Measurements from ENCODE around the gene PARVA. TPM values are rescaled to one million over a fixed set of nuclear protein-coding genes. Genes with fewer than 3 reads are reported as not detected.
"Not testable (repeated sequence)": the region's sequence is repeated elsewhere in the genome, so short reads cannot be mapped to it uniquely, and the experiment has no call there.

Gene PARVA
- total RNA-seq, 4 donors from 2014 or later, result 64.0 to 164 (median 93.5) TPM

DNA sequence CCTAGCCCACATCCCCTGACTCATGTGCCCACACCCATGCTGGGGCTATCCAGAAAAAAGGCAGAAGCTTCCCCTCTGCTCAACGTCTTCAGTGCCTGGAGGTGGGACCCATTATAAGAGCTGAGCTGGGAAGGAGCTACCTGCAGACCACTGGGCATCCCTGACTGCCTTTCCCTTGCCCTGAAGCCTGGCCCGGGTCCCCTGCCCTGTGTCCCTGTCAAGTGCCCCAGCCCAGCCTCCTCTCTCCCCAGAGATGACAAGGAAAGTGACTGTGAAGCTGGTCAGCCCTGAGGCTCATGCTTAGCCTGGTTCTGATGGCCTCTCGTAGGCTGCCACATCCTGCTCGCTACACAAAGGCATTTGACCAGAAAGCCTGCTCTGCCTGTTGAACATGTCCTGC lies 140.4 kb downstream of the PARVA start:
- DNase-seq (ENCODE audit: low spot score) (no peak), ATAC-seq (ENCODE audit: low FRiP score) (no peak)
- TF ChIP-seq, protein P1, sequence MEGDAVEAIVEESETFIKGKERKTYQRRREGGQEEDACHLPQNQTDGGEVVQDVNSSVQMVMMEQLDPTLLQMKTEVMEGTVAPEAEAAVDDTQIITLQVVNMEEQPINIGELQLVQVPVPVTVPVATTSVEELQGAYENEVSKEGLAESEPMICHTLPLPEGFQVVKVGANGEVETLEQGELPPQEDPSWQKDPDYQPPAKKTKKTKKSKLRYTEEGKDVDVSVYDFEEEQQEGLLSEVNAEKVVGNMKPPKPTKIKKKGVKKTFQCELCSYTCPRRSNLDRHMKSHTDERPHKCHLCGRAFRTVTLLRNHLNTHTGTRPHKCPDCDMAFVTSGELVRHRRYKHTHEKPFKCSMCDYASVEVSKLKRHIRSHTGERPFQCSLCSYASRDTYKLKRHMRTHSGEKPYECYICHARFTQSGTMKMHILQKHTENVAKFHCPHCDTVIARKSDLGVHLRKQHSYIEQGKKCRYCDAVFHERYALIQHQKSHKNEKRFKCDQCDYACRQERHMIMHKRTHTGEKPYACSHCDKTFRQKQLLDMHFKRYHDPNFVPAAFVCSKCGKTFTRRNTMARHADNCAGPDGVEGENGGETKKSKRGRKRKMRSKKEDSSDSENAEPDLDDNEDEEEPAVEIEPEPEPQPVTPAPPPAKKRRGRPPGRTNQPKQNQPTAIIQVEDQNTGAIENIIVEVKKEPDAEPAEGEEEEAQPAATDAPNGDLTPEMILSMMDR (IDR thresholded peaks at IDR 0.05), result no peak

DNA sequence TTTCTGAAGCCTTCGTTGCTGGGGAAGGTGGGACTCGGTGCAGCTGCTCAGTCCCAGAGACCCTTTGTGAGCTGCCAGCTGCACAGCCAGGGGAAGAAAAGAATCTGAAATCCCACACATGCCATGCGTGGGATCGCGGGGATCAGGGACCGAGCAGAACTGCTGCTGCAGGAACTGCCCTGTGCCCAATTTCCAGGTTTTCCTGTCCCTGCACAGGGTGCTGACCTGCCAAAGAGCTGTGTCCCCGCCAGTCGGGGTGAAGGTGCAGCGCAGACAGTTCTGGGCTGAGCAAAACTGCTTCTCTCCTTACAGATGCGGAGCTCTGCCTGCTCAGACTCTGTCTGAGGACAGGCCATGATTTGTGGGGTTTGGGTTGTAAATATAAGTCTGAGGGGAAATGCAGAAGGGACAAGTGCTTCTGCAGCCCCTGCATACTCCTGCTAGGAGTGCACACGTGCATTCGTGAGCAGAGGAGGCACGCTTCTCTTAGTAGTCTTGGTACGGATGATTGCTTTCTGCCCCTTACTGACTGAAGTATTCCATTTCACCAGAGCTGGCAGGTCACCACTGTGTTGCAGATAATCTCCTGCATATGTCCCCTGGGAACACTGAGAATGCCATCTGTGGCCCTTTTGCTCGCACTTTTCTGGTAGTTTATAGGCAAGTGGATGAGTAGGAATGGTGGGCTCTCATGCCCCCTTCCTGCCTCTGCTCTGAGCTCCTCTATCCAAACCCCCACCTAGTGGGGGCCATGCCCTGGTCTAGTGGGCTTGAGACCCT lies 141.4 kb downstream of the PARVA start:
- DNase-seq (ENCODE audit: low spot score) (no peak), ATAC-seq (ENCODE audit: low FRiP score) (no peak)
- TF ChIP-seq, protein P1 (IDR thresholded peaks at IDR 0.05), result no peak

DNA sequence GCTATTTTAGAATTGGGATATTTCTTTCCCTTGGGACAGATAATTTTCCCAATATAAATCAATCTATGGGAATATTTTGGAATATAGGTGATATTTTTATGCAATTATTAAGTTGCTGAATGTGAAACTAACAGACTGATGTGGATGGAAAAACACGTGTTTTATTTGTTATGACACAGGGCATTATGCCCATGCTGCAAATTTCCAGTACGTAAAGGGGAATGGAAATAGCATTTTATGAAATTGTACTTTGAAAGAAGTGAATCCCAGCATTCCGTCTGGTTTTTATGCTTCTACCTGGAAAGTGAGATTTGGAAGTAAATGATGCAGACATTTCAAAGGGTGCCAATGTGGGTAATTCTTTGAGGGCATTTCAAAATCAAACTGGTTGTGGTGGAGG lies 142.7 kb downstream of the PARVA start:
- DNase-seq (ENCODE audit: low spot score) (no peak), ATAC-seq (ENCODE audit: low FRiP score) (no peak)
- TF ChIP-seq, protein P1 (IDR thresholded peaks at IDR 0.05), result no peak

DNA sequence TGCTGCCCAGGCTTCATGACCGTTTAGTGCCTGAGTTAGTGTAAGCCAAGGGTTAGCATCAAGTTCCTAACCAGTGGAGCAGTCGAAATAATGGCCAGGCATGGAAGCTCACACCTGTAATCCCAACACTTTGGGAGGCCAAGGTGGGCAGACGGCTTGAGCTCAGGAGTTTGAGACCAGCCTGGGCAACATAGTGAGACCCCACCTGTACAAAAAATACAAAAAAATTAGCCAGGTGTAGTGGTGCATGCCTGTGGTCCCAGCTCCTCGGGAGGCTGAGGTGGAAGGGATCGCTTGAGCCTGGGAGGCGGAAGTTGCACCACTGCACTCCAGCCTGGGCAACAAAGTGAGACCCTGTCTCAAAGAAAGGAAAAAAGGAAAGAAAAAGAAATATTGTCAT lies 143.2 kb downstream of the PARVA start:
- not testable (repeated sequence) for DNase-seq (ENCODE audit: low spot score); ATAC-seq (ENCODE audit: low FRiP score)

DNA sequence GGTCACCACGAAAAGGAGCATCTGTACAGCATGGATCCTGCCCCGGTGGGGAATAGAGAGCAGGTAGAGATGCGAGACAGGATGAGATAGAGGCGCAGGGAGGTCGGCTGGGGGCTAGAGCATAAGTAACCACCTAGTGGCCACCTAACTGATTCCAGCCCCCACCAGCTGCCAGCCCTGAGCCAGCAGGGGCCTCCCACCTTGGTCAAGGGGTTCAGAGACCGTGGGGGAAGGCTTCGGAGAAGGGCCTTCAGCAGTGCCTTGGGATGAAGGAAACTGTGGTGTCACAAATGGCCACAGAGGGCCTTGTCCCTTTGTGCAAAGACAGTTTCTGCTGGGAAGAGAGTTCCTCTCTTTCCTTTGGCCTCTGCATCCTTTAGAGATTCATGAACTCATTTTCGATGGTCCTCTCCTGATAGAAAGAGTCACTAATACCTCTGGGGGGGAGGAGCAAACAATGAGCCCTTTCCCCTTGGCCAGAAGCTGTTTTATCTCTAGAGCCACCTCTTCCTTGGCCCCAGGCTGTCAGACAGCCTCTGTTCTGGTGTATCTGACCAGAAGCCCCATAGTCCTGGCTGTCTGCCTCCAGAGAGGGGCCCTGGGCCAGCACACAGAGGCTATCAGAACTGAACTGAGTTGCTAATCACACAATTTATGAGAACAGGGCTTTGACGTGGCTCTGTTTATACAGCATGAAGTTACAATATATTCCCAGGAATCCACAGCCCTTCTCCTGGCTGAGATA lies 146.0 kb downstream of the PARVA start:
- DNase-seq (ENCODE audit: low spot score) (no peak), ATAC-seq (ENCODE audit: low FRiP score) (no peak)
- TF ChIP-seq, protein P1 (IDR thresholded peaks at IDR 0.05), result no peak

DNA sequence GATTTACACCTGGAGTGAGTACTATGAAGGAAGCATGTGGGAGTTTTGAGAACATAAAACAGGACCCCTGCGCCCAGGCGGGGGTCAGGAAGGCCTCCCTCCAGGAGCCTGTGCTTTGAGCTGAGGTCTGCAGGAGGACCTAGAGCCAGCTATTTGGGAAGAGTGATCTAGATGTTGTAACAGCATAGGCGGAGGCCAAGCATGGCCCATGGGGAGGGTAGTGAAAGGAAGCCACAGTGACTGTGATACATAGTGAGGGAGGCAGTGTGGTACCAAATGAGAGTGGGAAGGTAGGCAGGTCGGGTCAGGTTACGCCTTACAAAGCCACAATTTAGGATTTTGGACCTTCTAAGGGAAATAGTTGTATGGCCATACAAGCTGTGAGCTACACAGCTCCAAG lies 147.5 kb downstream of the PARVA start:
- ATAC-seq (ENCODE audit: low FRiP score) (no peak), DNase-seq (ENCODE audit: low spot score) (no peak)
- TF ChIP-seq, protein P1 (IDR thresholded peaks at IDR 0.05), result no peak

- DNase-seq (ENCODE audit: low spot score) (no peak), ATAC-seq (ENCODE audit: low FRiP score) (no peak)
- TF ChIP-seq, protein P1 (IDR thresholded peaks at IDR 0.05), result no peak
These were observed 148.2 kb downstream of the PARVA start for GRCh38 chr11:12525466-12526055.

Data from omental fat pad (tissue), 4 donors.